ENCODE measurements around the gene DDX47. TPM values are rescaled to one million over a fixed set of nuclear protein-coding genes. Genes with fewer than 3 reads are reported as not detected.

DDX47 gene
- total and polyA plus RNA-seq, 2 donors (not counting 1 experiment from before 2014, with no cell fraction given): 50.1 to 93.7 TPM

GRCh38 chr12:12864243-12864642, 51.1 kb downstream of the DDX47 start:
- TF ChIP-seq EZH2 (IDR thresholded peaks at IDR 0.05; ENCODE audit: borderline replicate concordance, insufficient read depth, low read depth, low read length, poor library complexity, severe bottlenecking): no peak
- no peak for TF ChIP-seq CTCF (IDR thresholded peaks at IDR 0.05)
- H3K9me3 Mint-ChIP-seq (ENCODE audit: insufficient read depth): peaks cover 3% of the 10 kb centered on the region
- Histone ChIP-seq H3K27ac (ENCODE audit: low read length in 2 of 2) (no peak overlapping the region), H3K4me1 (ENCODE audit: control insufficient read depth in 2 of 2, insufficient read depth in 2 of 2, low read length in 2 of 2) (no peaks in the 10 kb centered on the region), H2AFZ (ENCODE audit: insufficient read depth, low read depth, low read length, poor library complexity, severe bottlenecking) (no peak overlapping the region), H3K9me3 (ENCODE audit: control extremely low read depth in 1 of 3, control insufficient read depth in 2 of 3, insufficient read depth in 1 of 3, low read length in 2 of 3) (no peaks in the 10 kb centered on the region), H3K4me3 (ENCODE audit: control extremely low read depth in 1 of 5, extremely low read depth in 1 of 5, insufficient read depth in 1 of 5, low read depth in 2 of 5, low read length in 4 of 5) (no peak overlapping the region), H3K27me3 (replicated peaks in 1 of 4; ENCODE audit: control extremely low read depth in 1 of 4, control insufficient read depth in 3 of 4, insufficient read depth in 4 of 4, low read length in 3 of 4) (no peaks in the 10 kb centered on the region), H3K36me3 (replicated peaks in 1 of 2; ENCODE audit: control extremely low read depth in 1 of 2, control insufficient read depth in 1 of 2, extremely low read depth in 1 of 2, insufficient read depth in 2 of 2, low read length in 1 of 2) (no peaks in the 10 kb centered on the region), H3K79me2 (ENCODE audit: control insufficient read depth, insufficient read depth, low read length) (no peaks in the 10 kb centered on the region), H3K4me2 (replicated peaks; ENCODE audit: low read depth, low read length, poor library complexity, severe bottlenecking) (no peak overlapping the region), H4K20me1 (ENCODE audit: control insufficient read depth, insufficient read depth, low read length, poor library complexity, severe bottlenecking) (no peaks in the 10 kb centered on the region), H3K9ac (ENCODE audit: low read length) (no peak overlapping the region)
- ATAC-seq (ENCODE audit: low read depth): no peak
- no peak overlapping the region for H3K27ac Mint-ChIP-seq
- no peaks in the 10 kb centered on the region for H3K4me1 Mint-ChIP-seq
- no peak overlapping the region for H3K4me3 Mint-ChIP-seq
- intact Hi-C loops (cut with micrococcal nuclease): no loop called here
- H3K27me3 Mint-ChIP-seq: no peaks in the 10 kb centered on the region
- no CpG with 5 or more reads among the region's 2 CpGs for WGBS (ENCODE audit: insufficient coverage)
- ChIA-PET POLR2A (no interaction called here), CTCF (no interaction called here)
- no peak for DNase-seq

- H3K9ac ChIP-seq (ENCODE audit: low read length): no peak overlapping the region
- intact Hi-C loops (cut with micrococcal nuclease): no loop called here
- no peaks in the 10 kb centered on the region for H4K20me1 ChIP-seq (ENCODE audit: control insufficient read depth, insufficient read depth, low read length, poor library complexity, severe bottlenecking)
- H3K9me3 Mint-ChIP-seq (ENCODE audit: insufficient read depth): peaks cover 2% of the 10 kb centered on the region
- no peaks in the 10 kb centered on the region for H3K4me1 ChIP-seq (ENCODE audit: control insufficient read depth in 2 of 2, insufficient read depth in 2 of 2, low read length in 2 of 2)
- H3K36me3 ChIP-seq (replicated peaks in 1 of 2; ENCODE audit: control extremely low read depth in 1 of 2, control insufficient read depth in 1 of 2, extremely low read depth in 1 of 2, insufficient read depth in 2 of 2, low read length in 1 of 2): no peaks in the 10 kb centered on the region
- no peaks in the 10 kb centered on the region for H3K9me3 ChIP-seq (ENCODE audit: control extremely low read depth in 1 of 3, control insufficient read depth in 2 of 3, insufficient read depth in 1 of 3, low read length in 2 of 3)
- H3K27me3 ChIP-seq (replicated peaks in 1 of 4; ENCODE audit: control extremely low read depth in 1 of 4, control insufficient read depth in 3 of 4, insufficient read depth in 4 of 4, low read length in 3 of 4): no peaks in the 10 kb centered on the region
- no peaks in the 10 kb centered on the region for H3K4me1 Mint-ChIP-seq
- no peak overlapping the region for H3K4me3 ChIP-seq (ENCODE audit: control extremely low read depth in 1 of 5, extremely low read depth in 1 of 5, insufficient read depth in 1 of 5, low read depth in 2 of 5, low read length in 4 of 5)
- CTCF ChIA-PET: interaction anchor here (1.2 kb wide), 1 partner anchor 22 kb away, joined by 3 read pairs; no protein-coding TSS in a partner anchor
- no peak overlapping the region for H2AFZ ChIP-seq (ENCODE audit: insufficient read depth, low read depth, low read length, poor library complexity, severe bottlenecking)
- WGBS (ENCODE audit: insufficient coverage): no CpG with 5 or more reads among the region's 3 CpGs
- TF ChIP-seq EZH2 (IDR thresholded peaks at IDR 0.05; ENCODE audit: borderline replicate concordance, insufficient read depth, low read depth, low read length, poor library complexity, severe bottlenecking): no peak
- no peak for TF ChIP-seq CTCF (IDR thresholded peaks at IDR 0.05)
- POLR2A ChIA-PET: no interaction called here
- ATAC-seq (ENCODE audit: low read depth) (no peak), DNase-seq (no peak)
- H3K4me3 Mint-ChIP-seq: no peak overlapping the region
- no peaks in the 10 kb centered on the region for H3K79me2 ChIP-seq (ENCODE audit: control insufficient read depth, insufficient read depth, low read length)
- H3K27ac Mint-ChIP-seq: no peak overlapping the region
- H3K27ac ChIP-seq (ENCODE audit: low read length in 2 of 2): no peak overlapping the region
- no peak overlapping the region for H3K4me2 ChIP-seq (replicated peaks; ENCODE audit: low read depth, low read length, poor library complexity, severe bottlenecking)
- H3K27me3 Mint-ChIP-seq: no peaks in the 10 kb centered on the region
Measured at GRCh38 chr12:12868477-12869235, 55.5 kb downstream of the DDX47 start.

Measured in B cell (primary cell).